HepG2 (cell line): ENCODE data around the gene FBXL12. TPM values are rescaled to one million over a fixed set of nuclear protein-coding genes. Genes with fewer than 3 reads are reported as not detected.

Source experiments
- AKNA ChIP-seq: sonication (generic); formaldehyde crosslinking; IDR thresholded peaks from 2 replicates; pipeline ENCODE4 v1.4.0; 2020; ENCODE audit warnings: missing genetic modification reagents, borderline replicate concordance
- CENPBD1 ChIP-seq: sonication (generic); formaldehyde crosslinking; IDR thresholded peaks from 2 replicates; pipeline ENCODE4 v1.8.0; 2022; ENCODE audit warnings: missing genetic modification reagents, low read depth, mild to moderate bottlenecking, borderline replicate concordance
- HNRNPK ChIP-seq: fragments of 200-400 bp; formaldehyde crosslinking; IDR thresholded peaks from 2 replicates; pipeline ENCODE4 v1.6.1; 2018; ENCODE audit warnings: low read length, low read depth, moderate library complexity, mild to moderate bottlenecking; ENCODE audit not compliant: poor library complexity, severe bottlenecking
- KDM4B ChIP-seq: sonication (generic); formaldehyde crosslinking; IDR thresholded peaks from 2 replicates; pipeline ENCODE4 v1.4.0; 2020; ENCODE audit warnings: missing genetic modification reagents
- MIXL1 ChIP-seq: IDR thresholded peaks from 2 replicates; pipeline ENCODE4 v1.6.1; 2016
- NFYC ChIP-seq: IDR thresholded peaks from 2 replicates; pipeline ENCODE4 v1.6.1; 2016; ENCODE audit warnings: missing genetic modification reagents, missing compliant biosample characterization
- PHF21A ChIP-seq: sonication (generic); formaldehyde crosslinking; IDR thresholded peaks from 2 replicates; pipeline ENCODE4 v1.5.0; 2020; ENCODE audit warnings: mild to moderate bottlenecking, missing genetic modification reagents
- REPIN1 ChIP-seq: sonication (generic); formaldehyde crosslinking; IDR thresholded peaks from 2 replicates; pipeline ENCODE4 v1.8.0; 2022; ENCODE audit warnings: missing genetic modification reagents, low read depth, mild to moderate bottlenecking, borderline replicate concordance
- RERE ChIP-seq: IDR thresholded peaks from 2 replicates; pipeline ENCODE4 v1.6.1; 2016; ENCODE audit warnings: low read depth, missing genetic modification reagents, missing compliant biosample characterization
- SP140L ChIP-seq: sonication (generic); formaldehyde crosslinking; IDR thresholded peaks from 2 replicates; pipeline ENCODE4 v1.4.0; 2020; ENCODE audit warnings: missing genetic modification reagents, borderline replicate concordance
- ZNF3 ChIP-seq: IDR thresholded peaks from 2 replicates; pipeline ENCODE4 v1.7.0; 2017; ENCODE audit warnings: inconsistent platforms
- ZNF773 ChIP-seq: sonication (generic); formaldehyde crosslinking; IDR thresholded peaks from 2 replicates; pipeline ENCODE4 v1.4.0; 2020; ENCODE audit warnings: missing genetic modification reagents, borderline replicate concordance
- ZNF879 ChIP-seq: sonication (generic); formaldehyde crosslinking; IDR thresholded peaks from 2 replicates; pipeline ENCODE4 v1.8.1; 2023; ENCODE audit warnings: missing genetic modification reagents
- polyA plus RNA-seq, 8 experiments: library from polyadenylated mRNA; depleted of rRNA in 3 of 8; stranded (reverse) in 7 of 8; unstranded in 1 of 8; fragments of >200 nt; fragmentation: Illumina TruSeq in 4 of 8; extraction: Trizol in 4 of 8; gene quantifications; 2 replicates each; pipeline versions ENCODE4 v1.2.1 to v1.2.3, GENCODE V29; 2011 to 2016; ENCODE audit warnings: low read depth in 4 of 8, missing spikeins in 1 of 8, mixed read lengths in 1 of 8; ENCODE audit not compliant: insufficient read depth in 1 of 8
- total RNA-seq, 5 experiments: library from RNA; depleted of rRNA; stranded (reverse); fragments of >200 nt; fragmentation: Illumina TruSeq; extraction: Trizol; gene quantifications; 2 replicates each; pipeline ENCODE4 v1.2.3, GENCODE V29; 2016; ENCODE audit warnings: low read depth in 1 of 5

FBXL12 gene
- total and polyA plus RNA-seq, 2 of the 13 experiments (the other 11 are each of a cell fraction or from before 2014, with no cell fraction given): 20.4 to 23.1 TPM

GRCh38 chr19:9768175-9769112 lies 50.4 kb downstream of the FBXL12 start, which contains the start of gene ZNF846 (continued):
- TF ChIP-seq RERE (CRISPR knock-in tag): no peak
- no peak for TF ChIP-seq ZNF773 (CRISPR knock-in tag)
- TF ChIP-seq HNRNPK: no peak
- TF ChIP-seq PHF21A (CRISPR knock-in tag): peak; percentile 83
- TF ChIP-seq ZNF3 (CRISPR knock-in tag): no peak
- no peak for TF ChIP-seq SP140L (CRISPR knock-in tag)
- no peak for TF ChIP-seq CENPBD1
- TF ChIP-seq NFYC (CRISPR knock-in tag): peak; percentile 39; the same call in 1 of the 2 replicates
- TF ChIP-seq KDM4B (CRISPR knock-in tag): peak; percentile 96
- peak; percentile 82; the same call in 1 of the 2 replicates for TF ChIP-seq MIXL1 (CRISPR knock-in tag)
- TF ChIP-seq ZNF879 (CRISPR knock-in tag): no peak
- no peak; the same call in 1 of the 2 replicates for TF ChIP-seq AKNA (CRISPR knock-in tag)
- peak; percentile 66; the same call in 1 of the 2 replicates for TF ChIP-seq REPIN1 (CRISPR knock-in tag)
